Effector CD8-positive, alpha-beta T cell (primary cell): ENCODE results near the gene GPRC5B.

Source experiments
- DNase-seq: peaks from one replicate; lab custom pipeline; 2025; lab: John Stamatoyannopoulos, UW
- total RNA-seq, 4 experiments: gene quantifications; one replicate each; lab custom pipeline; 2026; lab: John Stamatoyannopoulos, UW

Gene GPRC5B, protein sequence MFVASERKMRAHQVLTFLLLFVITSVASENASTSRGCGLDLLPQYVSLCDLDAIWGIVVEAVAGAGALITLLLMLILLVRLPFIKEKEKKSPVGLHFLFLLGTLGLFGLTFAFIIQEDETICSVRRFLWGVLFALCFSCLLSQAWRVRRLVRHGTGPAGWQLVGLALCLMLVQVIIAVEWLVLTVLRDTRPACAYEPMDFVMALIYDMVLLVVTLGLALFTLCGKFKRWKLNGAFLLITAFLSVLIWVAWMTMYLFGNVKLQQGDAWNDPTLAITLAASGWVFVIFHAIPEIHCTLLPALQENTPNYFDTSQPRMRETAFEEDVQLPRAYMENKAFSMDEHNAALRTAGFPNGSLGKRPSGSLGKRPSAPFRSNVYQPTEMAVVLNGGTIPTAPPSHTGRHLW
- total RNA-seq: 0 to 0.72 (median 0.04) reads per million in 4 experiments

DNA sequence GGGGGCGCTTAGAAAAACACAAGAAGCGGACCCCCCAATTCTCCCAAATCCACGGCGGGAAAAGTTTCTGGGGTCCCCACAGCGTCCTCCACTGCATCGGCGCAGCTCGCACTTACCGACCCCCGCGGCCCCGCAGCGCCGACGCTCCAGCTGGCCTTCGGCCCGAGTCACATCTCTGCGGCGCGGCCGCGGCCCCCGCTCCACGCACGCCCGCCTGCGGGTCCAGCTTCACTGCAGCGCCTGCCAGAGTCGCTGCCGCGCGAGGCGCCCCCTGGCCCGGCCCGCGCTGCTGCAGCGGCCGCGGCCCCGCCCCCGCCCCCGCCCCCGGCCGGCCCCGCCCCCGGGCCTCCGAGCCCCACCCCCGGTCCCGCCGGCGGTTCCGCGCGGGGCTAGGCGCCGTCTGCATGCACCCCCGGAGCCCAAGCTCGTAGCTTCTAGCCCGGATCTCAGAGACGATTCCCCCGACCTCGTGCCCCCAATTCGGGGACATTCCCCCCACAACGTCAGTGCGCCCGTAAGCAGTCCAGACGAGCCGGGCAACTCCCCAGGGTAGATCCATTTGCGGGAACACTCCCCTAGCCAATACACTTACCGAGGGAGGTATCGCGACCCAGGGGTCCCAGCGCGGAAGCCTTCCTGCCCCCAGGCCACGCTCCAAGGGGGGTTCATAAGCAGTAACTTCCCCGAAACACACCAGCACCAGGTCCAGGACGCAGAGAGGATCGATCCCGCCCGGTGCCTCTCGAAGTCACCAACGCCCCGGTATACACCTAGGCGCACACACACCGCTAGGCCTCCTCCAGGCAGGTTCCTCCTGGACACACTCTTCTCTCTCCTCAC lies at the start of gene GPRC5B:
TSS of gene GPRC5B (minus strand) at position 238 of the 840 bp plus-strand sequence. CDS start 12,003 bp downstream, outside the sequence.
- peak; percentile 38 for DNase-seq

DNA sequence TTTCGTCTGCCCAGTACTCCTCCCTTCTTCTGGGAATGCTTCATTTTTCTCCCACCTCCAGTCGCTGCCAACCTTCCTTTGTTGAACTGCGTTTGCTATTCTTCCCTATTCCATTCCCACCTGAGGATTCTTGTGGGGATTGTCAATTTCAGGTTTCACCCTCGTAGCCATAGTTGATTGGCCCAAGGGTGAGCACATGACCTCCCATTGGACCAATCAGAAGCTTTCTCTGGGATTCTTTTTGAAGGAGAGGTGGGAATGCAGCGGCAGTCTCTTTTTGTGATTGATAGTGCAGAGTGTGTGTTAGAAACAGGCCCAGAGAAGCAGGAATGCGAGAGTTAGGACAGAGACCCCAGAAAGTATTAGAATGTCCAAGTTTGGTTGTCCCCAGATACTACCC lies 49.1 kb upstream of the GPRC5B start:
- DNase-seq: no peak

DNA sequence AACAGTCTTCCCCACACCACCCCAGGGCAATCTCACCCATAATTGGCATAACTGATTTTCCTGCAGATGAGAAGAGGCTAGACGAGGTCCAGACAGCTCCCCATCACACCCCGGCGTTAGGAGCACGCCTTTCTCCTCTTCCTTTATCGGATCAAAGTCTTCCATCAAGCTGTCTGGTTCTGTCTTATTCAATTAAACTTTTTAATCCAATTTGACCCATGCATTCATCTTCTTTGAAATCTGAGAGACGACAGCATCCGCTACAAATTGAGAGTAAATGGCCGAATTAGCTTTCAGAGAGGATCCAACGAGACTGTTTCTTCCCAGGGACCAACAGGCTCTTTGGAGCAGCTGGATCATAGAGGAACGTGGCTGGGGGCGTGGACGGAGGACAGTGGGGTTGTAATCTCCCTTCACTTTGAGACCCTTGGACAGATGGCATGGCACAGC lies 44.4 kb upstream of the GPRC5B start:
- DNase-seq: no peak

DNA sequence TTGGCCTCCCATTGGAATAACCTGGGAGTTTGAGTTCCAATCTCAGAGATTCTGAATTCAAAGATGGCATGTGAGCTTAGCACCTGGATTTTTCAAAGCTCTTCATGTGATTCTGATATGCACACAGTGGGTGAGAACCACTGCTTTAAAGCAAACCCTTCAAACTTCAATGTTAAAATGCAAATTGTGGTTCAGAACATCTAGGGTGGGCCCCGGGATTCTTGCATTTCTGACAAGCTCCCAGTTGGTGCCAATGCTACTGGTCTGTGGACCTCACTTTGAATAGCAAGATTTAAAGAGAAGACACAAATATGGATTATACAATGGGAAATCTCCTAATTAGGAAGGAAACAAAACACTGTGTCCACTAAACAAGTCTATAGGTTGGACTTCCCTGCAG lies 43.8 kb upstream of the GPRC5B start:
- no peak for DNase-seq

DNA sequence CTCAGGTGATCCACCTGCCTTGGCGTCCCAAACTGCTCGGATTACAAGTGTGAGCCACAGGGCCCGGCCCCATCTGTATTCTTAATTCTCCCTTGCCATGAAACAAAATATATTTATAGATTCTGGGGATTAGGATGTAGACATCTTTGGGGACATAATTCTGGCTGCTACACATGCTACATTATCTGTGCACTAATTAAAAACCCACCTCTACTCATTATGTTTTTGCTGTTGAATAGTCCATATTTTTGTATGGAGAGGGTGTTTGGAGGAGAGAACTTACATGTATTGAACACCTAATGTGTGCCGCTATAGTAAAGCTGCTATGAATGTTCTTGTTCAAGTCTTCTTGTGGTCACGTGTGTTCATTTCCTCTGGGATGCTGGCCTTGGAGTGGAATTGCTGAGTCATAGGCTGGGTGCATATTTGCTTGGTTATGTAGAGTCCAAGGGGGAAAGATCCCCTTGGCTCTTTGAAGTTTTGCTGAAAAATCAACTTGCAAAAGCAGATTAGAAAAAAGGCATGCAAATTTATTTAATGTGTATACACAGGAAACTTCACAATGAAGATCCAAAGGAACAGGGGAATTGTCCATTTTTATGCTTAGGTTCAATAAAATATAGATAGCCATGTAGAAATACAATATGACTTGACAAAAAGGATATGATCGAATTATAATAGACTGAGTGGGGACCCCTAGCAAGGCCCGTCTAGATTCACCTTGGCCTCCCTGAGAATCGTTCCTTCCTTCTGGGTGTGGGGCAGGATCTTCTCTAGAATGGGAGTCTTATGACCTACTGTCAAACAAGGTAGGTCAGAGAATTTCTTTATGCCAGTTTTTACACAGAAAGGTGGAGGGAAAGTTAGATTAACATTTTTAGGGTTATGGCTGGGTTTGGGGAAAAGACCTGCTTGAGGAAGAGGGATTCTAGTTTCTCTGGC lies 42.1 kb upstream of the GPRC5B start:
- no peak for DNase-seq

DNA sequence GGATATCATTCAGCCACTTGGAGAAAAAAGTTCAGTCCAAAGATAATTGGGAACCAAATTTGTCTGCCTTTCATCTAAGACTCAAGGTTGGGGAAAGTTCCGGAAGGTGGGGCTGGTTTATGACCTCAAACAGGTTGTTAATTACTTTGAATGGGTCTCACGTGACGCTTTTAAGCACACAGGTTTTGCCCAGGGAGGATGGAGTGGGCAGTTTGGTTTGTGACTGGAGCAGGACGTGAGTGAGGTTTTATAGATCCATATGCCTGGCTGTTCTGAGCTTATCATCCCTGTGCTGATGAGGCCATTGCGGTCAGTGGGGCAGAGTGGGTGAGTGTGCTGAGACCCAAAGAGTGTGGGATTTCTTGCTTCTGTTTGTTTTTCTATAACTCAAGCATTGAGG lies 38.7 kb upstream of the GPRC5B start:
- no peak for DNase-seq

DNA sequence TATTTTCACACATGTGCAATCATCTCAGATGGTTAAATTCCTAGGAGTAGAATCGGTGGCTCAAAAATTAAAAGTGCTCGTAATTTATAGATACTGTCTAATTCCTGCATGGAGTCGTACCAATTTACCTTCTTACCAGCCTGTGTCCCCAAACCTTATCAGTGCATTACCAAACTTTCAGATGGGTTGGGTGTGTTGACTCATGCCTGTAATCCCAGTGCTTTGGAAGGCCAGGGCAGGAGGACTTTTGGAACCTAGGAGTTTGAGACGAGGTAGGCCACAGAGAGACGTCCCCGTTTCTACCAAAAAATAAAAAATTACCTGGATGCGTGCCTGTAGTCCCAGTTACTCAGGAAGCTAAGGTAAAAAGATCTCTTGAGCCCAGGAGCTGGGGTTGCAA lies 34.5 kb upstream of the GPRC5B start:
- no peak for DNase-seq

DNA sequence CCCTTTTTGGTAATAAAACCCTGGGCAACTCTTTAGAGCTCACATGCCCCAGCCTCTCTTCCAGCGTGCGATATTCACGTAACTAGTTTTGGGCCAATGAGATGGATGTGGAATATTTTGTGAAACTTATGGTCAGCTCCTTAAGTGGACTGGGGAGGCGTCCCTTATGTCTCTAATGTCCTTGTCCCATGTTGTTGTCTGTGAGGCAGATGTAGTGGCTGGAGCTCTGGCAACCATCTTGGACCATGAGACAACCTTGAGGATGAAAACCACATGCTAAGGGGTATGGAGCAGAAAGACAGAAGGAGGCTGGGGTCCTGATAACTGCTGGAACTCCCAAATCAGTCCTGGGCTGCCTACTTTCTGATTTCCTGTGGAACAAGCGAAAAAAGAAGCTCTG lies 31.4 kb upstream of the GPRC5B start:
- DNase-seq: no peak

DNA sequence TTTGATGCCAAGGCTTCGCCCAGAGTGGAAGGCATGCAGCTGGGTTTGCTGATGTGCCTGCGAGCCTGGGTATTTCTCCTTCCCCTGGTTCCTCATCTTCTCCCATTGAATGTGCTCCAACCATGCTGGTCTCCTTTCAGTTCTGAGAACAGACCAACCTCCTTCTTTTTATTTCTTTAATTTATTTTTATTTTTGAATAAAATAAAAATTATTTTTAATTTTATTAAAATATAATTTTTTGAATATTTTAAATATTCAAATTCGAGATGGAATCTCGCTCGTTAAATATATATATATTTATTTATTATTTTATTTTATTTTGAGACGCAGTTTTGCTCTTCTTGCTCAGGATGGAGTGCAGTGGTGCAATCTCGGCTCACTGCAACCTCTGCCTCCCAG lies 30.2 kb upstream of the GPRC5B start:
- no peak for DNase-seq

DNA sequence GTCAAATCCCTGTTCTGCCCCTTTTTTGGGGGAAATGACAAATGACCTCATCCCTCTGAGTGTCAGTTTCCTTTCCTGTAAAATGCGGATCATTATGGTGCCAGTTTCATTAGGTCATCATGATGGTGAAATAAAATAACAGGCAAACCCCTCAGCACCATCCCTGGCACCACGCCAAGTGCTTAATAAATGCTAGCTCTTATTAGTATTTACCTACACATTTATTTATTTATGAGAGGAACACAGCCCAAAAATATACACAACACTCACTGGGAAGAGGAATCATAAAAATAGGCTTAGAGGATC lies 28.6 kb upstream of the GPRC5B start:
- DNase-seq: no peak

DNA sequence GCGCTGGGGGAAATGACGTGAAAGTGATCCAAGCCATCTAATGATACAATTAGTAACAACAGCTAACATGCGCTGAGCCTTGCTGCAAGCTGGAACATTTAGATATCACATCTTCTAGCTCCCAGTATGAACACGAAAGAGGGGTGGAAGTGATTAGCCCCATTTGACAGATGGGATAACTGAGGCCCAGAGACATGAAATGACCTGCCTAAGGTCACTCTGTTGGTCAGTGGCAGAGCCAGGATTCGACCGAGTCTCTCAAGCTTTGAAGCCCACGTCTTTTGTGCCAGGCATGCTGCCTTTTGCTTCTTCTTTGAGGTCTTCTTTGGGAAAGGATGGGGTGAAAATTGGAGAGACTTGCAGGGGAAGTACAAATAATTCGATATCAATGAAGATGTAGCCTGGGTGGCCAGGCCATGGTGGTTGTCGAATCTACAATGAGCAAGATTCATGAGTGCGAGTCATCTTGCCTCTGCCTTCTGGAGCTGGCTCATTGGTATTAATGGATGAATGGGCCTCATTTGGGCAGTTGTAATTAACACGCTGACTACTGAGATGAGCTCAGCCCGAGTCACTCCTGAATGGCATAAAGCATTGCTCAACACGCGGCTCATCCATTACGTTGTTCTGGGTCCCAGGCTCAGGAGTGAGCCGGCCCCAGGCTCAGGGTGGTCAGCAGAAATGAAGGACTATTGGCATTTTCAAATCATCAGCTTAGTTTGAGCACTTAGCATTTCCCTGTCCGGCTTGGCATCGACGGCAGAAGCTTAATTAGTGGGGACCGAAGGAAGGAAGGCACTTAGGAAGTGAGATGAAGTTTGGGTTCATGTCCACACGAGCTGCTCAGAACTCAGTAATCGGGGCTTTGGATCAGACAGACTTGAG lies 28.0 kb upstream of the GPRC5B start:
- no peak for DNase-seq

DNA sequence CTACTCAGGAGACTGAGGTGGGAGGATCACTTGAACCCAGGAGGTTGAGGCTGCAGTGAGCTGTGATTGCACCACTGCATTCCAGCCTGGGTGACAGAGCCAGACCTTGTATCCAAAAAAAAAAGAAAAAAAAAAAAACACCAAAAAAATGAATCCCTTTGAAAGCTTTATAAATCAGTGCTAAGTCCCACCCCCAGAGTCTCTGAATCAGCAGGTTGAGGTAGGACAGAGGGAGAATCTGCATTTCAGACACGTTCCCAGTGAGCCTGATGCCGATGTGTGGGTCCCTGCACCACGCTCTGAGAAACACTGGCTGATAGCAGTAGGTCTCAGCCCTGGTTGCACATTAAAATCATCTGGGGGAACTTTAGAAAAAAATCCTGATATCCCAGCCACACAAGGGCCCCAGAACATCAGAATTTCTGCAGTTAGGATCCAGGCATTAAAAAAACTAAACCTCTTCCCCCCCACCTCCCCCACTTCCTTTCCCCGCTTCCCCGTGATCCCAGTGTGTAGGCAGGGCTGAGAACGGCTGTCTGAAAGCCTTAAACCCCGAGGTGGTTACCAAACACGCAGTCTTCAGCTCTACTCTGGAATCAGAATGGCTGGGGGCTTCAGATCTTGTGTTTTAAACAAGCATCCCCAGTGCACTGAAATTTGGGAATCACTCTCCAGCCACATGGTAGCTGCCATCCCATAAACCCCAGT lies 27.3 kb upstream of the GPRC5B start:
- DNase-seq: no peak

DNA sequence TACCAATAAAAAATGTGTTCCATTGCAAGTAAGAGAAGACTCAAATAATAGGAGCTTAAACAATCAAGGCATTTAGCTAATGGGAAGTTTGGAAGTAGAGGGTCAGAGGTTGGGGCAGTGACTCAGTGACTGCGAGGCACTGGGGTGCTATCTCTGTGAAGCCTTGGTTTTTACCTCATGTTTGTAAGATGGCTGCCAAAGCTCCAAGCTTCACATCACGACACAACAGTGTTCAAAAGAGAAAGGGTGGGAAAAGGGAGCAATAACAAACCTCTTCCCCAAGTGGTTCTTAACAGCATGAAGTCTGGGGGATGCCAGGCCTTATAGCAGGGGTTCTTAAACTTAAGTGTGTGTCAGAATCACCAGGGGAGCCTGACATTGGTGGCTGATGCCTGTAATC lies 26.6 kb upstream of the GPRC5B start:
- DNase-seq: no peak

DNA sequence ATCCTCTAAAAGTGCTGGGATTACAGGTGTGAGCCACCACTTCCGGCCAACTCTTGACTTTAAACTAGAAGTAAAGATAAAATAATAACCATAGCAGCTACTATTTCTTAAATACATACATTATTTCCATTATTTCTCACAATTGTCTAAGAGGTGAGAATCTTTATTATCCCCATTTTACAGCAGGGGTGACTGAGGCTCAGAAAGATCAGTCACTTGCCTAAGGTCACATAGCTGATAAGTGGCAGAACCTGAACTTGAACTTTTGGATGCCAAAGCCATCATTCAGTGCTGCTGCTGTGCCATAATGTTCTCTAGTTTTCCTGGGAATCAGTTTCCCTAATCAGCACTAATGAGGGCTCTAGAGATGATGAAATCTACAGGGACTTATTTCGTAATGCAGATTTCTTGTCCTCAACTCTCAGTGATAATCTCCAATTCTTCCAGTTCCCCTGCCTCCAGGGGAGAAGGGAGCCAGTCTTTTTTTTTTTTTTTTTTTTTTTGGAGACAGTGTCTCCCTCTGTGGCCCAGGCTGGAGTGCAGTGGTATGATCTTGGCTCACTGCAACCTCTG lies 25.2 kb upstream of the GPRC5B start:
- DNase-seq: no peak

DNA sequence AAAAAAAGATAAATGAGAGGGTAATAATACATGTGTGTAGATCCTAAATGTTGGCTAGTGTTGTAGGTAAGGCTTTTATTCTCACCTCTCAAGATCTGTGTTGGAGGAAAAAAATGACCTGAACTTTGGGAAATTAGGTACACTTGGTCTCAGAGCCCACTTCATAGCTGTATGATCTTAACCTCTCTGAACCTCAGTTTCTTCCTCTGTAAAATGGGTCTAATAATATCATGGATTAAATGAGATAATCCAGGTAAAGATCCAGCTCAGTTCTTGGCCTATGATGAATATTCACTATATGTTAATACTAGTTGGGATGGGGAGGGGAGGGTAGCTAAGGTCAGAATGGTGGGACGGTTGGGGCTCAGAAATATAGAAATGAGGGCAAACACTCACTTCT lies 24.3 kb upstream of the GPRC5B start:
- no peak for DNase-seq

DNA sequence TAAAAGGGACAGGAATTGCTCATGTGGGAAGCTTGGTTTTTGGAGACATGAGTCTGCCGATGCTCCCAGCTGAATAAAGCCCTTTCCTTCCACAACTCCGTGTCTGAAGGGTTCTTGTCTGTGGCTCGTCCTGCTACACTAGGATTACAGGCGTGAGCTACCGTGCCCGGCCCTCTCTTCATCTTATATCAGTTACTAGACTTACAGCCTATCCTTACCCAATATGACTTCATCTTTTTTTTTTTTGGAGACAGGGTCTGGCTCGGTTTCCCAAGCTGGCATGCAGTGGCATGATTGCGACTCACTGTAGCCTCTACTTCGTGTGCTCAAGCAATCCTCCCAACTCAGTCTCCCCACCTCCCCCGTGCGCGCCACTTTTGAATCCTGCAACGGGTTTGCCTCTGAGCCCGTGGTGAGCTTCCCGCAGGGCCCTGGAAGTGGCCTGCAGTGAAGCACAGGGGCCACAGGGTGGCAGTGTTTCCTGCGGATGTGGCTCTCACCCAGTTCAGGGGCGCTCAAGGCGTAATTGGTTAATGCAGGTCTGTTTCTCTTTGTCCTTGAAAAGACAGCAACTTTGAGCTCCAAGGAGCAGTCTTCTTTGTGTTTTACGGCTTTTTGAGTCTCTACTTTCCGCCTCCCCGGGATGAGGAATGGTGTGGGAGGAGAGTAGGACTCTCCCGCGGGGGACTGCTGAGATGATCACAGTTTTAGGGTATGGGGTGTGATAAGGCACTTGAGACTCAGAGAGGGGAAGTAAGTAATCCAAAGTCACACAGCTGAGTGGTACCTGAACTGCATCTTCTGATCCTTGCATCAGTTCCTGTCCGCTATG lies 22.7 kb upstream of the GPRC5B start:
- peak; percentile 39 for DNase-seq

DNA sequence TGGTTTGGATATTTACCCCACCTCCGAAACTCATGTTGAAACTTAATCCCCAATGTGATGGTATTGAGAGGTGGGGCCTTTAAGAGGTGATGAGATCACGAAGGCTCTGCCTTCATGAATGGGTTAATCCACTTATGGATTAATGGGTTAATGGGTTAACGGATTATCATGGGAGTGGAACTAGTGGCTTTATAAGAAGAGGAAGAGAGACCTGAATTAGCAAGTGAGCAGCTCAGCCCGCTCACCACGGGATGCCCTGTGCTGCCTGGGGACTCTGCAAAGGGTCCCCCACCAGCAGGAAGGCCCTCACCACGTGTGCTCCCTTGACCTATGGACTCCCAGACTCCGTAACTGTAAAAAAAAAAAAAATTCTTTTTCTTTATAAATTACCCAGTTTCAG lies 16.5 kb upstream of the GPRC5B start:
- no peak for DNase-seq

DNA sequence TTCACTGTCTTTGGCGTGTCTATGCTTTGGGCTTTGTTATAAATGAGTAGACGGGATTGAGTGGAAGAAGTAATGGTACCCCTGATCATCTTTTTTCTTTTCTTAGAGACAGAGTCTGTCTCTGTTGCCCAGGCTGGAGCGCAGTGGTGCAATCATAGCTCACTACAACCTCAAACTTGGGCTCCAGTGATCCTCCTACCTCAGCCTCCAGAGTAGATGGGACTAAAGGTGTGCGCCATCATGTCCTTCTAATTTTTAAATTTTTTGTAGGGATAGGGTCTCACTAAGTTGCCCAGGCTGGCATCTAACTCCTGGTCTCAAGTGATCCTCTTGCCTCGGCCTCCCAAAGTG lies 14.9 kb upstream of the GPRC5B start:
- no peak for DNase-seq

DNA sequence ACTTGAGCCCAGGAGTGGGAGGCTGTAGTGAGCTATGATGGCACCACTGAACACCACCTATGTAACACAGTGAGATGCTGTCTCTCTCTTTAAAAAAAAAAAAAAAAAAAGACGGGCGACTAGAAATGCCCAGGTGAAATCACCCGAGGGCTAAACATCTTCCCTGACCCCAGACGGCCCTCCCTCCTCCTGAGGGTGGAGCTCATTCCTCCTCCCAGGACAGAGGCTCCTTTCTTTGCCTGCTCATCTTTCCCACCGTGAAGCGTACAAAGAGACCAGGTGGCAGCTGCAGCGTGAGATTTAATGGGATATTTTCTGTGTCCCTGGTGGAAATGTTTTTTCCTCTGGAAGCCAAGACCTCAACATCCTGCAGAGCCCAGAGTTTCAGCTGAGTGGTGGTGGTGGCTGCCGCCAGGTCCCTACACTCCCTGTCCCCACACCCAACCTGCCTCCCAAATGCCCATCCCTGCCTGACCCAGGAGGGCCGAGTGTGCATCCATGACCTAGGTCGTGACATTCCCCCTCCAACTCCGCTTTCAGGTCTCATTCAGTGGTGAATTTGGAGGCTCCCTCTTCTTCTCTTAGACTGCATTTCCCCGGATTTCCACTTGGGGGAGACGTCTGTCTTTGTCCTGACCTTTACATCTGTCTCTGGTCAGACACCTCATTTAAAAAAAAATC lies 14.4 kb upstream of the GPRC5B start:
- DNase-seq: peak; percentile 5
